Naive thymus-derived CD4-positive, alpha-beta T cell (primary cell): Measurements from ENCODE around the gene APPL2. TPM values are rescaled to one million over a fixed set of nuclear protein-coding genes. Genes with fewer than 3 reads are reported as not detected.
A peak's percentile ranks its signal among the peaks of the same experiment; 100 is the strongest.

Source experiments
- ATAC-seq: fragments of 150-1000 bp; cut with Tn5 transposase; 2 replicates; pipeline ENCODE4 v1.10.0; 2021; ENCODE audit warnings: mild to moderate bottlenecking, moderate library complexity
- CTCF ChIA-PET: fragments of 350-600 bp; sonication (Branson Sonifier 250); formaldehyde crosslinking; loops from one replicate; lab custom pipeline; 2021; ENCODE audit warnings: antibody characterized with exemption; lab: Charles Lee
- POLR2A ChIA-PET: fragments of 350-600 bp; sonication (Branson Sonifier 250); formaldehyde crosslinking; loops from one replicate; lab custom pipeline; 2021; ENCODE audit warnings: antibody characterized with exemption, inconsistent platforms; lab: Charles Lee
- DNase-seq, 9 donors: peaks; one replicate each; pipeline versions ENCODE4 v3.0.0 to v3.0.0-alpha.2; 2020 to 2022; ENCODE audit warnings: mixed read lengths in 1 of 9
- H3K27ac ChIP-seq: one replicate; pipeline ENCODE4 v1.7.0; 2013; ENCODE audit warnings: mild to moderate bottlenecking, low read depth, low read length, moderate library complexity
- H3K27me3 ChIP-seq, 2 donors: one replicate each; pipeline ENCODE4 v1.7.0; 2013; ENCODE audit warnings: low read length in 2 of 2, mild to moderate bottlenecking in 2 of 2, moderate library complexity in 2 of 2; ENCODE audit not compliant: control insufficient read depth in 2 of 2, insufficient read depth in 2 of 2
- H3K36me3 ChIP-seq, 3 experiments: 1 replicate in 2 of 3; 2 replicates in 1 of 3; pipeline ENCODE4 v1.7.0; 2013; ENCODE audit warnings: low read length in 3 of 3, mild to moderate bottlenecking in 3 of 3, moderate library complexity in 1 of 3; ENCODE audit not compliant: insufficient read depth in 3 of 3, control insufficient read depth in 2 of 3
- H3K4me1 ChIP-seq, 2 donors: one replicate each; pipeline ENCODE4 v1.7.0; 2013; ENCODE audit warnings: low read length in 2 of 2, mild to moderate bottlenecking in 2 of 2, moderate library complexity in 1 of 2; ENCODE audit not compliant: control insufficient read depth in 2 of 2, insufficient read depth in 2 of 2
- H3K4me3 ChIP-seq: 2 replicates; pipeline ENCODE4 v1.7.0; 2013; ENCODE audit warnings: mild to moderate bottlenecking, low read length
- H3K9me3 ChIP-seq, 3 experiments: 1 replicate in 2 of 3; 2 replicates in 1 of 3; pipeline ENCODE4 v1.7.0; 2013; ENCODE audit warnings: low read length in 3 of 3; ENCODE audit not compliant: control insufficient read depth in 2 of 3
- H3K27ac Mint-ChIP-seq, 9 donors: one replicate each; pipeline ENCODE4 v1.8.0; 2020 to 2022; ENCODE audit warnings: mixed read lengths in 9 of 9, mild to moderate bottlenecking in 8 of 9, moderate library complexity in 5 of 9, inconsistent platforms in 2 of 9
- H3K27me3 Mint-ChIP-seq, 5 donors: one replicate each; pipeline ENCODE4 v1.8.0; 2021 to 2022; ENCODE audit warnings: mixed read lengths in 5 of 5, mild to moderate bottlenecking in 1 of 5
- H3K36me3 Mint-ChIP-seq, 5 donors: one replicate each; pipeline ENCODE4 v1.8.0; 2020 to 2022; ENCODE audit warnings: mixed read lengths in 5 of 5, mild to moderate bottlenecking in 3 of 5, inconsistent platforms in 1 of 5
- H3K4me1 Mint-ChIP-seq, 7 donors: one replicate each; pipeline ENCODE4 v1.8.0; 2020 to 2022; ENCODE audit warnings: mixed read lengths in 7 of 7, mild to moderate bottlenecking in 3 of 7, inconsistent platforms in 1 of 7
- H3K4me3 Mint-ChIP-seq, 10 donors: one replicate each; pipeline ENCODE4 v1.8.0; 2020 to 2022; ENCODE audit warnings: mild to moderate bottlenecking in 10 of 10, mixed read lengths in 10 of 10, moderate library complexity in 6 of 10, inconsistent platforms in 2 of 10
- H3K9me3 Mint-ChIP-seq, 11 donors: one replicate each; pipeline ENCODE4 v1.8.0; 2020 to 2022; ENCODE audit warnings: mixed read lengths in 11 of 11, mild to moderate bottlenecking in 4 of 11, inconsistent platforms in 1 of 11, moderate library complexity in 1 of 11
- intact Hi-C, 2 donors: fragments of 100-400 bp; cut with micrococcal nuclease; formaldehyde crosslinking; loops; one replicate each; pipeline ENCODE4 v1.15.1; 2023
- polyA plus RNA-seq, 2 donors: library from polyadenylated mRNA; unstranded; fragments of 300-500 nt; fragmentation: Illumina TruSeq; gene quantifications; one replicate each; pipeline ENCODE4 v1.2.3, GENCODE V29; 2021
- total RNA-seq, 6 experiments: library from RNA in 5 of 6; stranded (reverse) in 5 of 6; gene quantifications; 1 replicate in 5 of 6; 2 replicates in 1 of 6; pipeline ENCODE4 v1.2.3 and lab custom pipeline; 2021 to 2026

Gene APPL2
- total and polyA plus RNA-seq, 7 experiments from 2014 or later = 10.1 to 74.5 (median 39.8) TPM

DNA sequence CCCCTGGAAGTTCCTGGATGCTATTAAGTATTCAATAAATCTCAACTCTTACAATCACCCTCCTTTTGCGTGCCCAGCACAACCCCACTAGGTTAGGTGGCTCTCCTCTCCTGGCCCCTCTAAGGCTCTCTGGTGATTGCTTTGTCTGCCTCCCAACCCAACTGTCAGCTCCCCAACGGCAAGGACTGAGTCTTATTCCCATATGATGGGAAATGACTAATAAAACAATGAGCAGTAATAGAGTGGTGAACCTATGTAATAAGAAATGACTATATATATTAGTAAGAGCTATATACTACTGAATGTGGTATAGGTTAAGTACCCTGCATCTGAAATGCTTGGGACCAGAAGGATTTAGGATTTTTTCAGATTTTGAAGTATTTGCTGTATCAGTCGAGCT lies 8.1 kb downstream of the APPL2 start:
- H3K4me3 Mint-ChIP-seq = peak overlapping the region in 1 of 10 donors; percentile 21
- peaks cover 37 to 72% (median 60%) of the 10 kb centered on the region in 7 donors for H3K4me1 Mint-ChIP-seq
- ATAC-seq = no peak

DNA sequence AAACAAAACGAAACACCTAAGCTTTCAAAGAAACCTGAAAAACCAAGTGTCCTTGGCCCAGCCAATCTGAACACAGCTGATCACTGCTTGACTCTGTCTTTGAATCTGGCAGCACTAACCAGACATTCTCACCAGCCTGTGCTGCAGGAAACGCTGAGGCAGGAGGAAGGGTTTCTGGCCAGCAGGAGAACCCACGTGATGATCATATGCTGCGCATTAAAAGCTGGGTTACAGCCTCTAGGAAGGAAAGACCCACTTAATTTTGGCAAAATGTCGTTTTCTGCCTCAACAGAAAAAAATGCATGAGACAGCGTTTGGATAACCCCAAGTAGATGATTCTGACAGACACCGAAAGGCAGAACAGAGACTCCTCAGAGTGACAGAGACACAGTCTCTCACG lies 9.8 kb downstream of the APPL2 start:
- peak overlapping the region in 6 of 9 donors; percentile 15 to 76 (median 33) for H3K27ac Mint-ChIP-seq
- no peaks in the 10 kb centered on the region for H3K27me3 Mint-ChIP-seq
- ATAC-seq (peak; percentile 40), DNase-seq (peak in 4 of 9 donors; percentile 8 to 19 (median 14))
- Histone ChIP-seq H3K27ac (no peak overlapping the region), H3K4me3 (no peak overlapping the region), H3K4me1 (peaks cover 0 to 7% of the 10 kb centered on the region in 2 donors), H3K9me3 (no peaks in the 10 kb centered on the region), H3K36me3 (peaks cover 3 to 60% (median 6%) of the 10 kb centered on the region in 3 experiments), H3K27me3 (no peaks in the 10 kb centered on the region)
- peaks cover 29 to 49% (median 38%) of the 10 kb centered on the region in 5 donors for H3K36me3 Mint-ChIP-seq
- H3K4me3 Mint-ChIP-seq = peak overlapping the region; percentile 3 to 70 (median 48)
- no peaks in the 10 kb centered on the region for H3K9me3 Mint-ChIP-seq
- ChIA-PET POLR2A (interaction anchor here (2.3 kb wide), 1 partner anchor 10 kb away, joined by 12 read pairs; the partner anchor contains the start of gene APPL2), CTCF (no interaction called here)
- intact Hi-C loops = loop anchor here (1.0 kb wide), 1 partner anchor 9 kb away; no protein-coding TSS in a partner anchor
- peaks cover 38 to 68% (median 52%) of the 10 kb centered on the region in 7 donors for H3K4me1 Mint-ChIP-seq

More for the DNA sequence above, 8.1 kb downstream of the APPL2 start:
- no peaks in the 10 kb centered on the region for H3K27me3 Mint-ChIP-seq
- no peaks in the 10 kb centered on the region for H3K9me3 ChIP-seq
- H3K4me3 ChIP-seq = no peak overlapping the region
- DNase-seq = no peak
- H3K36me3 ChIP-seq = peaks cover 2 to 47% (median 3%) of the 10 kb centered on the region in 3 experiments
- ChIA-PET CTCF (no interaction called here), POLR2A (interaction anchor here (0.7 to 2.3 kb wide), 2 partner anchors 8 to 1264 kb away, joined by 3 to 12 read pairs; partner anchors contain the start of gene APPL2)
- H3K27ac ChIP-seq = no peak overlapping the region
- no peaks in the 10 kb centered on the region for H3K9me3 Mint-ChIP-seq
- H3K4me1 ChIP-seq = peaks cover 0 to 7% of the 10 kb centered on the region in 2 donors
- H3K36me3 Mint-ChIP-seq = peaks cover 18 to 36% (median 32%) of the 10 kb centered on the region in 5 donors
- H3K27ac Mint-ChIP-seq = peak overlapping the region in 2 of 9 donors; percentile 12 to 15
- H3K27me3 ChIP-seq = no peaks in the 10 kb centered on the region
- intact Hi-C loops = no loop called here

DNA sequence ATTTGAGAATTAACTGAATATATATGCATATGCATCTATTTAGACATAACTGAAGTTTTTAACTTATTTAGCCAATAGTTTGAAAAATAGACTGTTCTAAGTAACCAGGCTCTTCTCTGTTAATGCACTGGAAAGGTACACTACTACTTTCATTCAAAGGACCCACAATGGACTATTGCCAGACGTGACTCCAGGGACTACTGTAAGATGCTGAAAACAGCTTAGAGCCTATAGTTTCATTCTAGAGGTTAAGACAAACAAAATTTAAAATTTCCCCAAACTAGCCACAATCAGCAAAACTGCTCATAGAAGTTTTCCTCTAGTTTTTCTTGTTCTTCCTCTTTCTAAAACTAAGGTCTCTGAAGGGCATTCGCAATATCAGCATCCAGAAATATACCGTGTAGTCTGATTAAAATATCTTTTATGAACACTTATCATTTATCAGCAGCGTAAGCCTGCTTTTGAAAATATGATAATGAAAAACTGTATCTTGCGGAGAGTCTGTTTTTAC lies 10.4 kb downstream of the APPL2 start:
- intact Hi-C loops = loop anchor here (1.0 kb wide), 1 partner anchor 10 kb away; no protein-coding TSS in a partner anchor
- ATAC-seq = no peak
- Mint-ChIP-seq H3K4me3 (peak overlapping the region in 2 of 10 donors; percentile 43 to 62), H3K36me3 (peaks cover 33 to 51% (median 36%) of the 10 kb centered on the region in 5 donors), H3K4me1 (peaks cover 35 to 66% (median 48%) of the 10 kb centered on the region in 7 donors), H3K9me3 (no peaks in the 10 kb centered on the region), H3K27me3 (no peaks in the 10 kb centered on the region), H3K27ac (peak overlapping the region in 1 of 9 donors; percentile 36)
- Histone ChIP-seq H3K27ac (no peak overlapping the region), H3K36me3 (peaks cover 3 to 64% (median 6%) of the 10 kb centered on the region in 3 experiments), H3K9me3 (no peaks in the 10 kb centered on the region), H3K4me1 (peaks cover 0 to 7% of the 10 kb centered on the region in 2 donors), H3K27me3 (no peaks in the 10 kb centered on the region), H3K4me3 (no peak overlapping the region)
- POLR2A ChIA-PET = interaction anchor here (1.7 to 2.3 kb wide), 2 partner anchors 9 to 10 kb away, joined by 12 to 16 read pairs; partner anchors contain the start of gene APPL2
- no peak for DNase-seq
- CTCF ChIA-PET = no interaction called here

DNA sequence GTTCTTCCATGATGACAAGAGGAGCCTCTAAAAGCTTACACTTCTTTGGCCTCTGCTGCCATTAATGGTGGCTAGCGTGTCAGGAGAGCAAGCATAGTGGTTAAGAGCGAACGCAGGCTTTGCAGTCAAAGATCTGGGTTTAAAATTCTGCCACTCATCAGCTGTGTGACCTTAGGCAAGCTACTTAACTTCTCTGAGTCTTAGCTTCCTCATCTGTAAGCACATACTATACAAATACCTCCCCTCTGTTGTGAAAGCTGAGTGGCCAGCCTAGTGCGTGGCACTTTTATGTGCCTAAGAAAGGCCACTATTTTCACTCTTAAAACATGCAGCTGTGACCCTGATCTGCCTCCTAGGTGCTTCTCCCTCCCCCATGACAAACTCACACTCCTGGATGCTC lies 11.6 kb downstream of the APPL2 start:
- peaks cover 0 to 7% of the 10 kb centered on the region in 2 donors for H3K4me1 ChIP-seq
- POLR2A ChIA-PET = interaction anchor here (1.7 kb wide), 1 partner anchor 11 kb away, joined by 16 read pairs; the partner anchor contains the start of gene APPL2
- peaks cover 29 to 52% (median 34%) of the 10 kb centered on the region in 5 donors for H3K36me3 Mint-ChIP-seq

DNA sequence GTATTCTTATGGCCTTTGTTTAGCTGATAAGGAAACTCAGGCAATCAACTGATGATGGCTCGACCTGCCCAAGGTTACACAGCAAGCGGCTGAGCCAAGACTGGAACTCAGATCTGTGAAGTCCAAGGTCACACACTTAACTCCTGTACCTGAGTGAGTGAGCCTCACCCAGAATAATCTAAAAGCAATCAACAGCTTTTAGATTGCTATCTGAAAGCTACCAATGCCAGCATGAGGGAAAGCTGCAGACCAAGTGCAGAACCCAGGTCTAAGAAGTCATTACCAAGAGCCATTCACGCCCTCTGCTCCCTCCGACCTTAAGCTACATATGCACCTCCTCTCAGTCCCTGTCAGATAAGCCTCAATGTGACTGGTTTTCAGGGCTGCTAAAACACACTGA lies 12.1 kb downstream of the APPL2 start:
- Histone ChIP-seq H3K4me3 (no peak overlapping the region), H3K4me1 (peaks cover 0 to 7% of the 10 kb centered on the region in 2 donors), H3K9me3 (no peaks in the 10 kb centered on the region), H3K27me3 (no peaks in the 10 kb centered on the region), H3K36me3 (peaks cover 3 to 77% (median 6%) of the 10 kb centered on the region in 3 experiments), H3K27ac (no peak overlapping the region)
- Mint-ChIP-seq H3K9me3 (no peaks in the 10 kb centered on the region), H3K27ac (no peak overlapping the region), H3K4me1 (peaks cover 32 to 60% (median 46%) of the 10 kb centered on the region in 7 donors), H3K4me3 (no peak overlapping the region), H3K27me3 (no peaks in the 10 kb centered on the region), H3K36me3 (peaks cover 26 to 49% (median 31%) of the 10 kb centered on the region in 5 donors)
- CTCF ChIA-PET = no interaction called here
- intact Hi-C loops = no loop called here
- POLR2A ChIA-PET = interaction anchor here (1.7 kb wide), 1 partner anchor 11 kb away, joined by 16 read pairs; the partner anchor contains the start of gene APPL2
- no peak for DNase-seq
- no peak for ATAC-seq

More for the DNA sequence above, 11.6 kb downstream of the APPL2 start:
- H3K4me3 ChIP-seq = no peak overlapping the region
- H3K9me3 ChIP-seq = no peaks in the 10 kb centered on the region
- Mint-ChIP-seq H3K27me3 (no peaks in the 10 kb centered on the region), H3K4me1 (peaks cover 32 to 61% (median 48%) of the 10 kb centered on the region in 7 donors), H3K4me3 (no peak overlapping the region), H3K27ac (peak overlapping the region in 1 of 9 donors; percentile 29), H3K9me3 (no peaks in the 10 kb centered on the region)
- no peak for DNase-seq
- no peaks in the 10 kb centered on the region for H3K27me3 ChIP-seq
- no peak for ATAC-seq
- intact Hi-C loops = no loop called here
- CTCF ChIA-PET = interaction anchor here (0.6 kb wide), 1 partner anchor 1038 kb away, joined by 4 read pairs; no protein-coding TSS in a partner anchor
- H3K36me3 ChIP-seq = peaks cover 3 to 75% (median 6%) of the 10 kb centered on the region in 3 experiments
- H3K27ac ChIP-seq = no peak overlapping the region

DNA sequence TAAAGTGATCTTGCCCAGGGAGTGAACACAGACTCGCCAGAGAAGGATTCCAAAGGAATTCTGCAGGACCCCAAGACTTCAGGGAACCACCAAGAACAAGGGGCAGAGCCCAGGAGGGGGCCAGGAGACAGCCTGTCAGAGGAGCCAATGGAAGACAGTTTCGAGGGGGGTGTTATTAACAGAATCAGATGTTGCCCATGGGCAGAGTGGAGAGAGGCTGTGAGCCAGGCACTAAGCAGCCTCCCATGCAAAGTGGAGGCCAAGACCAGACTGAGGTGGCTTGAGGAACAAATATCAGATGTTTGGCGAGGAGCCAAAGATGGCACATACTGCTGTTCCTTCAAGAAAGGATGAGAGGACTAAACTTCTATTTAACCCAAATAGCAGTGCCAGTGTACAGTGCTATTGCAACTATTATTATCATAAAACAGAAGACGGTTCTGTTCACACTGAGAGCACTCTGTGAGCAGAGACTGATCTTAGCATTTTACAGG lies 12.6 kb downstream of the APPL2 start:
- ChIA-PET POLR2A (no interaction called here), CTCF (no interaction called here)
- H3K27ac Mint-ChIP-seq = peak overlapping the region in 1 of 9 donors; percentile 48
- H3K4me1 Mint-ChIP-seq = peaks cover 30 to 55% (median 42%) of the 10 kb centered on the region in 7 donors
- DNase-seq (no peak), ATAC-seq (no peak)
- Histone ChIP-seq H3K27me3 (no peaks in the 10 kb centered on the region), H3K4me1 (peaks cover 0 to 7% of the 10 kb centered on the region in 2 donors), H3K9me3 (no peaks in the 10 kb centered on the region), H3K36me3 (peaks cover 3 to 77% (median 6%) of the 10 kb centered on the region in 3 experiments), H3K27ac (no peak overlapping the region), H3K4me3 (no peak overlapping the region)
- H3K9me3 Mint-ChIP-seq = no peaks in the 10 kb centered on the region
- no peak overlapping the region for H3K4me3 Mint-ChIP-seq
- H3K27me3 Mint-ChIP-seq = no peaks in the 10 kb centered on the region
- intact Hi-C loops = no loop called here
- peaks cover 21 to 49% (median 28%) of the 10 kb centered on the region in 5 donors for H3K36me3 Mint-ChIP-seq
